ENCODE results near the gene COL4A3.

- no peak for TF ChIP-seq POLR2AphosphoS5 (IDR thresholded peaks at IDR 0.05; ENCODE audit: low read depth, low read length)
- TF ChIP-seq FOXP2 (optimal IDR thresholded peaks at IDR 0.05; ENCODE audit: borderline replicate concordance, extremely low read depth, extremely low read length, insufficient read depth) = no peak
Observed at GRCh38 chr2:227341553-227341952, 177.1 kb downstream of the COL4A3 start.

All from PFSK-1 (cell line).